HG03066 (cell line): Measurements from ENCODE around the gene CDK5.
A peak's percentile ranks its signal among the peaks of the same experiment; 100 is the strongest.
"Not testable (repeated sequence)": the region's sequence is repeated elsewhere in the genome, so short reads cannot be mapped to it uniquely, and the experiment has no call there.

Source experiments
- ATAC-seq: cut with Tn5 transposase; IDR thresholded peaks from one replicate; pipeline ENCODE4 v1.9.1; 2021; ENCODE audit warnings: low read depth; ENCODE audit not compliant: unreplicated experiment

The CDK5 gene

GRCh38 chr7:151059367-151060112, 1.8 kb upstream of the CDK5 start, which contains the start of gene SLC4A2:
Gene SLC4A2 (plus strand): TSS chr7:151059589. CDS start chr7:151061988, 2,399 bp downstream.
- ATAC-seq: peak; percentile 24

GRCh38 chr7:151058781-151059366, 1.2 kb upstream of the CDK5 start:
- no peak for ATAC-seq

- ATAC-seq: peak; percentile 81
Measured at GRCh38 chr7:151057989-151058780, 488 bp upstream of the CDK5 start.

- ATAC-seq: no peak
Measured at GRCh38 chr7:151056666-151057505, 811 bp downstream of the CDK5 start.

- no peak for ATAC-seq
Measured at GRCh38 chr7:151056283-151056665, 1.4 kb downstream of the CDK5 start.

- no peak for ATAC-seq
Measured at GRCh38 chr7:151053751-151054150, 3.9 kb downstream of the CDK5 start.

GRCh38 chr7:151053096-151053495, 4.6 kb downstream of the CDK5 start:
- ATAC-seq: no peak

GRCh38 chr7:151051108-151051507, 6.6 kb downstream of the CDK5 start:
- ATAC-seq: no peak

- no peak for ATAC-seq
Measured at GRCh38 chr7:151048911-151049463, 8.7 kb downstream of the CDK5 start.

- ATAC-seq: no peak
Measured at GRCh38 chr7:151047976-151048815, 9.5 kb downstream of the CDK5 start, which contains the start of gene ASIC3. Gene ASIC3 (plus strand): TSS chr7:151048531. CDS start chr7:151048886, 355 bp downstream.

- ATAC-seq: no peak
Measured at GRCh38 chr7:151046603-151047573, 10.8 kb downstream of the CDK5 start.

- no peak for ATAC-seq
Measured at GRCh38 chr7:151045967-151046366, 11.7 kb downstream of the CDK5 start.

- ATAC-seq: no peak
Measured at GRCh38 chr7:151045262-151045661, 12.4 kb downstream of the CDK5 start.

GRCh38 chr7:151043959-151044358, 13.7 kb downstream of the CDK5 start:
- ATAC-seq: no peak

- not testable (repeated sequence) for ATAC-seq
Measured at GRCh38 chr7:151043449-151043848, 14.2 kb downstream of the CDK5 start.

- ATAC-seq: no peak
Measured at GRCh38 chr7:151040616-151041375, 16.9 kb downstream of the CDK5 start.

- ATAC-seq: no peak
Measured at GRCh38 chr7:151039850-151040548, 17.7 kb downstream of the CDK5 start.
